ENCODE data around the gene TMCO4. TPM values are rescaled to one million over a fixed set of nuclear protein-coding genes. Genes with fewer than 3 reads are reported as not detected.

Gene TMCO4
- total and polyA plus RNA-seq, 2 donors (not counting 1 experiment from before 2014, with no cell fraction given), result 21.7 to 31.3 TPM

DNA sequence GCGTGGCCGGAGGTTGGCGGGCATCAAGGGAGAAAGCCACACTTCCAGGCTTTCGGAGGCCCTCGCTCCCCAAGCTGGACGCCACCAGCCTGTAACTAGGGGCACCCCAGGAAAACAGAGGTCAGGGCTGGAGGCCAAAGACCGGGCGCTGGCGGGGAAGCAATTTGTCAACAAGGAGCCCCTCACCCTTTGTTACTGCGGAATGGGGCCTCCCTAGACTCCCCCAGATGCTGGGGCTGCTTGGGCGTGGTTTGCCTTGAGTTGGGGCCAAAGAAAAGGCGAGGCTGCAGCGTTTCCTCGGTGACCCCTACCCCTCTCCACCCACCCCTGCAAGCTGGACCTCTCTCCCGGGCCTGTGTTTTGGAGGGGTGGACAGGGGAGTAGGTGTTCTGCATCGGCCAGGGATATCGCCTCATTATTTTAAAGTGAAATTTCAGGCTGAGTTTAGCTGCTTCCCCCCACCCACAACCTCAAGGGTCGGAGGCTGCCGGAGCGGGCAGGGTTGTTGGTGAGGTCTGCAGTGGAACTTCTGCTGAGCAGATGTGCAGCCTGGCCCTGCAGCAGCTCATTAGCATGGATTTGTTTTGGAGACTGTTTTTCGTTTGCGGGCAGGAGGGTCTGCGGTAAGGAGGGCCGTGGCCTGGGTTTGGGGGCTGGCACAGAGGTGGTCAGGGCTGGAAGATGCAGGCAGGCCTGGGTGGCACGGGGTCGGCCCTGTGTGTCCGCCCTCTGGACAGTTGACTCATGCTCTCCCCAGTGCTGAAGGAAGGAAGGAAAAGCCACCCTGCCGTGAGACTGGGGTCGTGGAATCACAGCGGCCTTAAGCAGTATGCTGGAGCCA is 154.1 kb downstream of the TMCO4 start:
- Histone ChIP-seq H2AFZ (ENCODE audit: insufficient read depth, low read depth, low read length, poor library complexity, severe bottlenecking) (peak overlapping the region; percentile 89), H4K20me1 (ENCODE audit: control insufficient read depth, insufficient read depth, low read length, poor library complexity, severe bottlenecking) (no peaks in the 10 kb centered on the region), H3K9me3 (ENCODE audit: control extremely low read depth in 1 of 3, control insufficient read depth in 2 of 3, insufficient read depth in 1 of 3, low read length in 2 of 3) (peaks cover 0 to 6% (median 0%) of the 10 kb centered on the region in 3 donors), H3K4me1 (ENCODE audit: control insufficient read depth in 2 of 2, insufficient read depth in 2 of 2, low read length in 2 of 2) (peaks cover 12 to 13% of the 10 kb centered on the region in 2 donors), H3K9ac (ENCODE audit: low read length) (peak overlapping the region; percentile 68), H3K27me3 (replicated peaks in 1 of 4; ENCODE audit: control extremely low read depth in 1 of 4, control insufficient read depth in 3 of 4, insufficient read depth in 4 of 4, low read length in 3 of 4) (peaks cover 0 to 50% (median 24%) of the 10 kb centered on the region in 4 experiments), H3K27ac (ENCODE audit: low read length in 2 of 2) (no peak overlapping the region), H3K4me2 (replicated peaks; ENCODE audit: low read depth, low read length, poor library complexity, severe bottlenecking) (peak overlapping the region; percentile 98), H3K79me2 (ENCODE audit: control insufficient read depth, insufficient read depth, low read length) (no peaks in the 10 kb centered on the region), H3K4me3 (ENCODE audit: control extremely low read depth in 1 of 5, extremely low read depth in 1 of 5, insufficient read depth in 1 of 5, low read depth in 2 of 5, low read length in 4 of 5) (peak overlapping the region in 2 of 5 experiments; percentile 56 to 67), H3K36me3 (replicated peaks in 1 of 2; ENCODE audit: control extremely low read depth in 1 of 2, control insufficient read depth in 1 of 2, extremely low read depth in 1 of 2, insufficient read depth in 2 of 2, low read length in 1 of 2) (no peaks in the 10 kb centered on the region)
- ChIA-PET POLR2A (interaction anchor here (0.7 kb wide), 1 partner anchor 291 kb away, joined by 4 read pairs; no protein-coding TSS in a partner anchor), CTCF (interaction anchor here (1.4 kb wide), 1 partner anchor 304 kb away, joined by 3 read pairs; no protein-coding TSS in a partner anchor)
- no peak overlapping the region for H3K27ac Mint-ChIP-seq
- peak overlapping the region; percentile 52 for H3K4me3 Mint-ChIP-seq
- H3K27me3 Mint-ChIP-seq, result peaks cover 49% of the 10 kb centered on the region
- no peak for ATAC-seq (ENCODE audit: low read depth)
- no peak for DNase-seq
- H3K4me1 Mint-ChIP-seq, result peaks cover 12% of the 10 kb centered on the region
- H3K9me3 Mint-ChIP-seq (ENCODE audit: insufficient read depth), result no peaks in the 10 kb centered on the region
- TF ChIP-seq, protein P1, sequence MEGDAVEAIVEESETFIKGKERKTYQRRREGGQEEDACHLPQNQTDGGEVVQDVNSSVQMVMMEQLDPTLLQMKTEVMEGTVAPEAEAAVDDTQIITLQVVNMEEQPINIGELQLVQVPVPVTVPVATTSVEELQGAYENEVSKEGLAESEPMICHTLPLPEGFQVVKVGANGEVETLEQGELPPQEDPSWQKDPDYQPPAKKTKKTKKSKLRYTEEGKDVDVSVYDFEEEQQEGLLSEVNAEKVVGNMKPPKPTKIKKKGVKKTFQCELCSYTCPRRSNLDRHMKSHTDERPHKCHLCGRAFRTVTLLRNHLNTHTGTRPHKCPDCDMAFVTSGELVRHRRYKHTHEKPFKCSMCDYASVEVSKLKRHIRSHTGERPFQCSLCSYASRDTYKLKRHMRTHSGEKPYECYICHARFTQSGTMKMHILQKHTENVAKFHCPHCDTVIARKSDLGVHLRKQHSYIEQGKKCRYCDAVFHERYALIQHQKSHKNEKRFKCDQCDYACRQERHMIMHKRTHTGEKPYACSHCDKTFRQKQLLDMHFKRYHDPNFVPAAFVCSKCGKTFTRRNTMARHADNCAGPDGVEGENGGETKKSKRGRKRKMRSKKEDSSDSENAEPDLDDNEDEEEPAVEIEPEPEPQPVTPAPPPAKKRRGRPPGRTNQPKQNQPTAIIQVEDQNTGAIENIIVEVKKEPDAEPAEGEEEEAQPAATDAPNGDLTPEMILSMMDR (IDR thresholded peaks at IDR 0.05), result no peak
- TF ChIP-seq EZH2 (IDR thresholded peaks at IDR 0.05; ENCODE audit: borderline replicate concordance, insufficient read depth, low read depth, low read length, poor library complexity, severe bottlenecking), result no peak
- WGBS (ENCODE audit: insufficient coverage), result 51% methylated on average over 20 of the region's 30 CpGs
- intact Hi-C loops (cut with micrococcal nuclease), result no loop called here

Data from B cell (primary cell).